HepG2 (cell line): ENCODE measurements around the gene TMEM108. TPM values are rescaled to one million over a fixed set of nuclear protein-coding genes. Genes with fewer than 3 reads are reported as not detected.

Experiments used
- ATAC-seq: fragments of 200-7000 bp; cut with Tn5 transposase; 3 replicates; pipeline ENCODE4 v1.9.1; 2020; ENCODE audit warnings: mild to moderate bottlenecking, moderate library complexity
- BruUV-seq: library from RNA; stranded (reverse); fragments of 400-500 nt; replicated peaks from 2 replicates; lab custom pipeline; 2021; lab: Mats Ljungman, UMichigan
- CTCF ChIA-PET: fragments of 300-600 bp; formaldehyde crosslinking; extraction: SDS; loops from one replicate; lab custom pipeline; 2021; ENCODE audit warnings: low total read pairs, inconsistent platforms, low intra/inter-chr PET ratio; lab: Yijun Ruan, JAX
- POLR2A ChIA-PET: fragments of 350-600 bp; sonication (Branson Sonifier 250); formaldehyde crosslinking; loops from one replicate; lab custom pipeline; 2020; ENCODE audit warnings: antibody characterized with exemption, inconsistent platforms; lab: Yijun Ruan, JAX
- DNase-seq: peaks from one replicate; pipeline ENCODE4 v3.0.0-alpha.2; 2015; ENCODE audit warnings: low spot score
- FAIRE-seq: peaks from 3 replicates; lab custom pipeline; 2011; peaks lifted over from hg19 to GRCh38; lab: Jason Lieb, UNC
- H2AFZ ChIP-seq: one replicate; pipeline ENCODE4 v1.6.1; 2011; ENCODE audit warnings: low read length, inconsistent platforms
- H3K27ac ChIP-seq: fragments of 300-600 bp; 3 replicates; pipeline ENCODE4 v1.8.0; 2011; ENCODE audit warnings: mixed run types, mild to moderate bottlenecking, mixed read lengths, low read length, inconsistent platforms; ENCODE audit not compliant: insufficient read depth; ENCODE audit errors: extremely low read length
- H3K27me3 ChIP-seq, 2 experiments: fragments of 200-600 bp in 1 of 2; 2 replicates in 1 of 2; 3 replicates in 1 of 2; pipeline versions ENCODE4 v1.6.0 to v1.8.0; 2011; ENCODE audit warnings: low read length in 2 of 2, mild to moderate bottlenecking in 2 of 2, moderate library complexity in 2 of 2, inconsistent platforms in 1 of 2; ENCODE audit not compliant: insufficient read depth in 2 of 2, control insufficient read depth in 1 of 2
- H3K36me3 ChIP-seq, 2 experiments: fragments of 200-600 bp in 1 of 2; replicated peaks in 1 of 2; 2 replicates in 1 of 2; 3 replicates in 1 of 2; pipeline versions ENCODE4 v1.5.1 to v1.8.0; 2011; ENCODE audit warnings: low read length in 2 of 2, inconsistent platforms in 1 of 2; ENCODE audit not compliant: insufficient read depth in 2 of 2, control insufficient read depth in 1 of 2
- H3K4me1 ChIP-seq: 2 replicates; pipeline ENCODE4 v1.5.1; 2012; ENCODE audit warnings: low read length, inconsistent platforms; ENCODE audit not compliant: insufficient read depth
- H3K4me2 ChIP-seq: 2 replicates; pipeline ENCODE4 v1.6.0; 2011; ENCODE audit warnings: low read depth, low read length, inconsistent platforms
- H3K4me3 ChIP-seq, 3 experiments: fragments of 200-600 bp in 1 of 3; sonication (generic), shearing (Covaris generic) in 1 of 3; replicated peaks in 1 of 3; 2 replicates each; pipeline ENCODE4 v1.5.1; 2011 to 2016; ENCODE audit warnings: low read length in 3 of 3, inconsistent platforms in 2 of 3, low read depth in 2 of 3, mild to moderate bottlenecking in 2 of 3, control low read depth in 1 of 3, mixed read lengths in 1 of 3; ENCODE audit not compliant: insufficient read depth in 1 of 3
- H3K79me2 ChIP-seq: one replicate; pipeline ENCODE4 v1.6.1; 2011; ENCODE audit warnings: low read length, inconsistent platforms; ENCODE audit not compliant: insufficient read depth
- H3K9ac ChIP-seq: 2 replicates; pipeline ENCODE4 v1.6.0; 2011; ENCODE audit warnings: mild to moderate bottlenecking, low read depth, low read length, inconsistent platforms; ENCODE audit not compliant: insufficient read depth
- H3K9me3 ChIP-seq: 2 replicates; pipeline ENCODE4 v1.5.1; 2012; ENCODE audit warnings: mild to moderate bottlenecking, low read length
- H4K20me1 ChIP-seq: 2 replicates; pipeline ENCODE4 v1.6.0; 2011; ENCODE audit warnings: inconsistent platforms, mild to moderate bottlenecking, low read length, moderate library complexity; ENCODE audit not compliant: insufficient read depth
- CC2D1A ChIP-seq: sonication (generic); formaldehyde crosslinking; IDR thresholded peaks from 2 replicates; pipeline ENCODE4 v1.8.1; 2023; ENCODE audit warnings: mild to moderate bottlenecking, missing genetic modification reagents
- DNMT1 ChIP-seq: sonication (generic); formaldehyde crosslinking; IDR thresholded peaks from 2 replicates; pipeline ENCODE4 v1.5.1; 2020; ENCODE audit warnings: mild to moderate bottlenecking, missing genetic modification reagents
- HNF1B ChIP-seq: sonication (generic); formaldehyde crosslinking; IDR thresholded peaks from 2 replicates; pipeline ENCODE4 v1.5.1; 2020; ENCODE audit warnings: mild to moderate bottlenecking, moderate library complexity, missing genetic modification reagents
- HNF4G ChIP-seq, 2 experiments: sonication (generic) in 1 of 2; formaldehyde crosslinking in 1 of 2; IDR thresholded peaks; 2 replicates each; pipeline versions ENCODE4 v1.4.0 to v1.6.1; 2011 to 2020; ENCODE audit warnings: borderline replicate concordance in 2 of 2, low read depth in 2 of 2, mild to moderate bottlenecking in 2 of 2, low read length in 1 of 2, missing genetic modification reagents in 1 of 2, moderate library complexity in 1 of 2
- HNRNPK ChIP-seq: fragments of 200-400 bp; formaldehyde crosslinking; IDR thresholded peaks from 2 replicates; pipeline ENCODE4 v1.6.1; 2018; ENCODE audit warnings: low read length, low read depth, moderate library complexity, mild to moderate bottlenecking; ENCODE audit not compliant: poor library complexity, severe bottlenecking
- NFRKB ChIP-seq: fragments of 450-650 bp; IDR thresholded peaks from 2 replicates; pipeline ENCODE4 v1.6.1; 2017
- RNF2 ChIP-seq: fragments of 450-650 bp; conservative IDR thresholded peaks from 2 replicates; pipeline ENCODE4 v1.6.1; 2016; ENCODE audit warnings: low read depth
- TOPORS ChIP-seq: sonication (generic); formaldehyde crosslinking; IDR thresholded peaks from 2 replicates; pipeline ENCODE4 v1.8.0; 2023; ENCODE audit warnings: mild to moderate bottlenecking, missing genetic modification reagents
- ZBTB20 ChIP-seq: sonication (generic); formaldehyde crosslinking; IDR thresholded peaks from 2 replicates; pipeline ENCODE4 v1.8.1; 2023; ENCODE audit warnings: missing genetic modification reagents, low read depth, mild to moderate bottlenecking, borderline replicate concordance
- ZFX ChIP-seq: sonication (generic); formaldehyde crosslinking; IDR thresholded peaks from 2 replicates; pipeline ENCODE4 v1.4.0; 2020; ENCODE audit warnings: mild to moderate bottlenecking, low read depth, missing genetic modification reagents, moderate library complexity
- ZNF546 ChIP-seq: sonication (generic); formaldehyde crosslinking; conservative IDR thresholded peaks from 2 replicates; pipeline ENCODE4 v1.8.1; 2023; ENCODE audit warnings: mild to moderate bottlenecking, missing genetic modification reagents
- WGBS: methylation state at CpG from one replicate; pipeline ENCODE4 v1.1.6; 2017; ENCODE audit warnings: low lambda C conversion rate; 5-methylcytosine and 5-hydroxymethylcytosine counted together
- in situ Hi-C: cut with HindIII; loops from 2 replicates; pipeline ENCODE4 v1.10.0; 2017; ENCODE audit warnings: low pct_unique_long_range_greater_than_20kb; ENCODE audit not compliant: extremely low pct_ligation_motif_present
- intact Hi-C: fragments of 100-400 bp; cut with micrococcal nuclease; formaldehyde crosslinking; loops from one replicate; pipeline ENCODE4 v1.10.0; 2022; ENCODE audit not compliant: unreplicated experiment
- polyA plus RNA-seq, 8 experiments: library from polyadenylated mRNA; depleted of rRNA in 3 of 8; stranded (reverse) in 7 of 8; unstranded in 1 of 8; fragments of >200 nt; fragmentation: Illumina TruSeq in 4 of 8; extraction: Trizol in 4 of 8; gene quantifications; 2 replicates each; pipeline versions ENCODE4 v1.2.1 to v1.2.3, GENCODE V29; 2011 to 2016; ENCODE audit warnings: low read depth in 4 of 8, missing spikeins in 1 of 8, mixed read lengths in 1 of 8; ENCODE audit not compliant: insufficient read depth in 1 of 8
- total RNA-seq, 5 experiments: library from RNA; depleted of rRNA; stranded (reverse); fragments of >200 nt; fragmentation: Illumina TruSeq; extraction: Trizol; gene quantifications; 2 replicates each; pipeline ENCODE4 v1.2.3, GENCODE V29; 2016; ENCODE audit warnings: low read depth in 1 of 5
- TF ChIP-seq, protein P1 (sequence below): IDR thresholded peaks from 2 replicates; pipeline ENCODE4 v1.6.1; 2016; ENCODE audit warnings: mild to moderate bottlenecking
- TF ChIP-seq, protein P2 (sequence below): fragments of 450-650 bp; IDR thresholded peaks from 2 replicates; pipeline ENCODE4 v1.6.1; 2017; ENCODE audit warnings: mild to moderate bottlenecking

TMEM108 gene
- total and polyA plus RNA-seq, 2 of the 13 experiments (the other 11 are each of a cell fraction or from before 2014, with no cell fraction given), result not detected

DNA sequence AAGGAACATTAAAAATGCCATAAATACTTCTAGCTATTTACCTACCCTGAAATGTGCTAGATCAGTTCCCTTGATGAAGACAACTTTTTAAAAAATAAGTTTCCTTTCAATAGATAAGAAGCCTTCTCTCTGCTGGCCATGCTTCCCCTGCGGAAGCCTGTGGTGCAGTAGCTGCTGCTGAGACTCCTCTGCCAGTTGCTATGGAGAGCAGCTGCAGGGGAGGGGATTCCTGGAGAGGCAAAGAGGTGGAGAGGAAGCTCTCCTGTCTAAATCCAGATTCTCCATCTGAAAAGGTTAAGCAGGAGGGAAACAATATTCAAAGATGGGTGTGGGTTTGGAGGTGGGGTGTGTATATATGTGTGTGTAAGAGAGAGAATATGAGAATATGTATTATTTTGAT is 291.9 kb downstream of the TMEM108 start:
- BruUV-seq, result no TSS peak
- Histone ChIP-seq H3K4me1 (no peaks in the 10 kb centered on the region), H3K4me2 (no peak overlapping the region), H3K79me2 (no peaks in the 10 kb centered on the region), H3K36me3 (no peaks in the 10 kb centered on the region), H3K9ac (no peak overlapping the region), H2AFZ (no peak overlapping the region), H3K27ac (no peak overlapping the region), H3K9me3 (no peaks in the 10 kb centered on the region), H3K27me3 (peaks cover 0 to 10% of the 10 kb centered on the region in 2 experiments; a peak in 1 of 5 replicates), H4K20me1 (no peaks in the 10 kb centered on the region), H3K4me3 (no peak overlapping the region)
- ChIA-PET CTCF (no interaction called here), POLR2A (no interaction called here)
- no peak for DNase-seq
- FAIRE-seq, result no peak
- TF ChIP-seq HNRNPK (no peak), RNF2 (no peak)
- intact Hi-C loops, result no loop called here
- ATAC-seq, result no peak
- WGBS, result 0% methylated on average over 1 of the region's 1 CpG
- in situ Hi-C loops, result no loop called here

- ChIA-PET POLR2A (no interaction called here), CTCF (no interaction called here)
- in situ Hi-C loops, result no loop called here
- TF ChIP-seq TOPORS (CRISPR knock-in tag) (no peak), ZFX (CRISPR knock-in tag) (no peak), ZNF546 (CRISPR knock-in tag) (no peak), ZBTB20 (no peak), HNF1B (CRISPR knock-in tag) (no peak), NFRKB (no peak), HNF4G (IDR thresholded peaks at IDR 0.05; ENCODE audit: borderline replicate concordance, low read depth, low read length) (no peak), HNF4G (CRISPR knock-in tag; IDR thresholded peaks at IDR 0.05; ENCODE audit: borderline replicate concordance, low read depth) (no peak), CC2D1A (no peak), DNMT1 (CRISPR knock-in tag) (no peak)
- TF ChIP-seq, protein P1, sequence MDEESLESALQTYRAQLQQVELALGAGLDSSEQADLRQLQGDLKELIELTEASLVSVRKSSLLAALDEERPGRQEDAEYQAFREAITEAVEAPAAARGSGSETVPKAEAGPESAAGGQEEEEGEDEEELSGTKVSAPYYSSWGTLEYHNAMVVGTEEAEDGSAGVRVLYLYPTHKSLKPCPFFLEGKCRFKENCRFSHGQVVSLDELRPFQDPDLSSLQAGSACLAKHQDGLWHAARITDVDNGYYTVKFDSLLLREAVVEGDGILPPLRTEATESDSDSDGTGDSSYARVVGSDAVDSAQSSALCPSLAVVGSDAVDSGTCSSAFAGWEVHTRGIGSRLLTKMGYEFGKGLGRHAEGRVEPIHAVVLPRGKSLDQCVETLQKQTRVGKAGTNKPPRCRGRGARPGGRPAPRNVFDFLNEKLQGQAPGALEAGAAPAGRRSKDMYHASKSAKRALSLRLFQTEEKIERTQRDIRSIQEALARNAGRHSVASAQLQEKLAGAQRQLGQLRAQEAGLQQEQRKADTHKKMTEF (CRISPR knock-in tag), result no peak
- TF ChIP-seq, protein P2, sequence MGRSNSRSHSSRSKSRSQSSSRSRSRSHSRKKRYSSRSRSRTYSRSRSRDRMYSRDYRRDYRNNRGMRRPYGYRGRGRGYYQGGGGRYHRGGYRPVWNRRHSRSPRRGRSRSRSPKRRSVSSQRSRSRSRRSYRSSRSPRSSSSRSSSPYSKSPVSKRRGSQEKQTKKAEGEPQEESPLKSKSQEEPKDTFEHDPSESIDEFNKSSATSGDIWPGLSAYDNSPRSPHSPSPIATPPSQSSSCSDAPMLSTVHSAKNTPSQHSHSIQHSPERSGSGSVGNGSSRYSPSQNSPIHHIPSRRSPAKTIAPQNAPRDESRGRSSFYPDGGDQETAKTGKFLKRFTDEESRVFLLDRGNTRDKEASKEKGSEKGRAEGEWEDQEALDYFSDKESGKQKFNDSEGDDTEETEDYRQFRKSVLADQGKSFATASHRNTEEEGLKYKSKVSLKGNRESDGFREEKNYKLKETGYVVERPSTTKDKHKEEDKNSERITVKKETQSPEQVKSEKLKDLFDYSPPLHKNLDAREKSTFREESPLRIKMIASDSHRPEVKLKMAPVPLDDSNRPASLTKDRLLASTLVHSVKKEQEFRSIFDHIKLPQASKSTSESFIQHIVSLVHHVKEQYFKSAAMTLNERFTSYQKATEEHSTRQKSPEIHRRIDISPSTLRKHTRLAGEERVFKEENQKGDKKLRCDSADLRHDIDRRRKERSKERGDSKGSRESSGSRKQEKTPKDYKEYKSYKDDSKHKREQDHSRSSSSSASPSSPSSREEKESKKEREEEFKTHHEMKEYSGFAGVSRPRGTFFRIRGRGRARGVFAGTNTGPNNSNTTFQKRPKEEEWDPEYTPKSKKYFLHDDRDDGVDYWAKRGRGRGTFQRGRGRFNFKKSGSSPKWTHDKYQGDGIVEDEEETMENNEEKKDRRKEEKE, result no peak
Measured at GRCh38 chr3:133330522-133330921, 292.3 kb downstream of the TMEM108 start.

More at GRCh38 chr3:133330522-133330921, 292.3 kb downstream of the TMEM108 start:
- Histone ChIP-seq H3K36me3 (no peaks in the 10 kb centered on the region), H3K27ac (no peak overlapping the region), H3K79me2 (no peaks in the 10 kb centered on the region), H2AFZ (no peak overlapping the region), H3K4me3 (no peak overlapping the region), H3K9me3 (no peaks in the 10 kb centered on the region), H4K20me1 (no peaks in the 10 kb centered on the region), H3K9ac (no peak overlapping the region), H3K4me2 (no peak overlapping the region), H3K4me1 (no peaks in the 10 kb centered on the region), H3K27me3 (peaks cover 0 to 10% of the 10 kb centered on the region in 2 experiments; a peak in 2 of 5 replicates)
- ATAC-seq, result no peak
- intact Hi-C loops, result no loop called here
- BruUV-seq, result no TSS peak
- DNase-seq, result no peak
- no peak for FAIRE-seq
